A549 treated with AZD9567 at 1 μM for 4 hours (cell line): ENCODE data around the gene OR10G7. TPM values are rescaled to one million over a fixed set of nuclear protein-coding genes. Genes with fewer than 3 reads are reported as not detected.

Source experiments
- total RNA-seq: library from RNA; stranded (reverse); fragments of 200-300 nt; extraction: Qiagen RNA extraction; gene quantifications from 5 replicates; pipeline ENCODE4 v1.2.3, GENCODE V29; 2022; ENCODE audit not compliant: insufficient read depth

The OR10G7 gene, protein sequence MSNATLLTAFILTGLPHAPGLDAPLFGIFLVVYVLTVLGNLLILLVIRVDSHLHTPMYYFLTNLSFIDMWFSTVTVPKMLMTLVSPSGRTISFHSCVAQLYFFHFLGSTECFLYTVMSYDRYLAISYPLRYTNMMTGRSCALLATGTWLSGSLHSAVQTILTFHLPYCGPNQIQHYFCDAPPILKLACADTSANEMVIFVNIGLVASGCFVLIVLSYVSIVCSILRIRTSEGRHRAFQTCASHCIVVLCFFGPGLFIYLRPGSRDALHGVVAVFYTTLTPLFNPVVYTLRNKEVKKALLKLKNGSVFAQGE
- total RNA-seq = not detected in 5 replicates

DNA sequence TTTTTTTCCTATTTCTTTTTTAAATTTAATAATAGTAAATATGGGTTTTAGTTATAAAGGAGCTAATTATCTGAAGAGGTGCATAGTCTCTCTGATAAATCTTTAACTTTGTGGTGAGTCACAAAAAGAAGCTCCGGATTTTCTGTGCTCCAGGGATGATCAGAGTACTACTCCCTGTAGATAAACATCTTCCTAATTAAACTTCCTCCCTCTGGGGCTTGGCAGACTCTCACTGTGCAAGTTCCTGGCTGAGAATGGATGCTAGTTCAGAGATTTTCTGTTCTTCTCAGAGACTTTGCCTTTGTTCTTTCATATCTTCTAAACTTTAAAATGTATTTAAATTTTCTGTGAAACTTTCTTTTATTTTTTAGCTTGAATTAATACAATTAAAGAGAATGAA lies at the start of gene OR10G7:
Gene OR10G7, minus strand, starts transcription at position 72 of the 400 bp plus-strand sequence. CDS start 2,324 bp downstream, outside the sequence.

DNA sequence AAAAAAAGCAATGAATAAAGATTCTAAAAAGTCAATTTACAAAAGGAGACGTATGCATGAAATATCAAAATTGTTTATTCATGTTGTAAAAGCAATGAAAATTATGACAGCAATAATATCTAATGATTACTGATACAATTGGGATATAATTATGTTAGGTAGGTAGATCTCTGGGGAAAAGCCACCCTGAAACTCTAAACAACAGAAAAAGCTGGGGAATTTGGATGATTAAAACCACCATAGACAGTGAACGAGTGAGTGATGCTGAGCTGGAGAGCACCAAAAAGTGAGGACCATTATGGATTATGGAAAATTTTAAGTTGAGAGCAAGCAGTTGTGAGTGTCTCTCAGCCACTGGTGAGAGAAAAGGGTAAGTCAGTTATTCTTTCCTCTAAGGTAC lies 14.6 kb downstream of the OR10G7 start, which contains the start of gene OR10G8:
Gene OR10G8, plus strand, starts transcription at position 301 of the 400 bp plus-strand sequence. CDS start 2,825 bp downstream, outside the sequence.

DNA sequence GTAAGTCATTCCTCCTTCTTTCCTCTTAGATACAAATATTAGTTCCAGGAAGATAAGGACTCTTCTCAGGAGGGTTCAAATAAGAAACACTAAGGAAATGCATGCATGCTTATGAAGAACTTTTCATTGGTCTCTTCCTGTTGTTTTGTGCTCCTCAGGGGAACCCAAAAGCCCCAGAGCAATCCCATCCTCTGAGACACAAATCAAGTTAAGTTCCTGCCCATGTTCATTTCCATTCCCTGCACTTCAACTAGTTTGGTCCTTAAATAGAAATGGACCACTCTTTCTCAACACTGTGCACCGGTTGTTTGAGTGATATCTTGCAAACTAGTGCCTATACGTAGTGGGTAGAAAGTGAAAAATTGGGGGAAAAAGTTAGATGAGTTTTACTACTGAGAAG lies 28.4 kb downstream of the OR10G7 start, which contains the start of gene OR10G4:
Gene OR10G4, plus strand, starts transcription at position 301 of the 400 bp plus-strand sequence. CDS start 2,578 bp downstream, outside the sequence.

DNA sequence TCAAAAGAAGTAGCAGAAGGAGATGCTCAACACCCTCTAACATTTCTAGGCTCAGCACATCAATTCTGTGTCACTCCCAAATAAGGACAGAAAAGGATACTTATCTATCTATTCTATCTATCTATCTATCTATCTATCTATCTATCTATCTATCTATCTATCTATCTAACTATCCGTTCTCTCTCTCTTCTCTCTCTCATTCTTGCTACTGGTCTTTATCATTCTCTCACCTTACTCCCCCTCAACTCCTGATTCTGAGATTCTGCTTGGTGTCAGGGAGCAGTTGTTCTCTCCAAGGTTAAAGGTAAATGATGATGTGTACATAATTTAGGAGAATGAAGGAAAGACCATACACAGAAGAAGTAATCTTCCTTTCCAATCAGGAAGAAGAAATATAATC lies 46.0 kb downstream of the OR10G7 start, which contains the start of gene OR10G6:
Gene OR10G6, minus strand, starts transcription at position 43 of the 400 bp plus-strand sequence. Its CDS starts 0 bp downstream, at position 43.

Other genes starting within 250 kb of the OR10G7 start
- gene OR6M1, start 235.0 kb downstream of the OR10G7 start, total RNA-seq = not detected in 5 replicates
- gene TMEM225, start 155.7 kb downstream of the OR10G7 start, total RNA-seq = not detected in 5 replicates
- gene OR8D4, start 139.2 kb downstream of the OR10G7 start, total RNA-seq = not detected in 5 replicates
- gene OR4D5, start 101.7 kb downstream of the OR10G7 start, total RNA-seq = not detected in 5 replicates
- not detected in 5 replicates for gene OR6T1, start 97.5 kb downstream of the OR10G7 start, total RNA-seq
- not detected in 5 replicates for gene OR10S1, start 63.5 kb downstream of the OR10G7 start, total RNA-seq
- not detected in 5 replicates for gene OR10G6, start 46.2 kb downstream of the OR10G7 start, total RNA-seq
- gene OR10G4, start 28.3 kb downstream of the OR10G7 start, total RNA-seq = not detected in 5 replicates
- gene OR10G9, start 18.3 kb downstream of the OR10G7 start, total RNA-seq = not detected in 5 replicates
- gene OR10G8, start 14.5 kb downstream of the OR10G7 start, total RNA-seq = not detected in 5 replicates
- 0.20 to 0.25 TPM (median 0.23 TPM) in 4 of 5 replicates, not detected in the other for gene VWA5A, start 74.1 kb upstream of the OR10G7 start, total RNA-seq
- gene OR10D3, start 142.0 kb upstream of the OR10G7 start, total RNA-seq = not detected in 5 replicates
- not detected in 5 replicates for gene OR8G1, start 199.8 kb upstream of the OR10G7 start, total RNA-seq
- gene OR8G5, start 215.1 kb upstream of the OR10G7 start, total RNA-seq = not detected in 5 replicates